Ishikawa (cell line): ENCODE measurements around the gene PCDH9.

Source experiments
- FOXM1 ChIP-seq: IDR thresholded peaks from 2 replicates; pipeline ENCODE4 v1.6.1; 2012; ENCODE audit warnings: low read depth, borderline replicate concordance
- NFIC ChIP-seq: IDR thresholded peaks from 2 replicates; pipeline ENCODE4 v1.6.1; 2012
- ZBTB7A ChIP-seq: IDR thresholded peaks from 2 replicates; pipeline ENCODE4 v1.6.1; 2012; ENCODE audit warnings: low read depth
- TF ChIP-seq, protein P1 (sequence below): IDR thresholded peaks from 2 replicates; pipeline ENCODE4 v1.6.1; 2012
- TF ChIP-seq, protein P2 (sequence below): IDR thresholded peaks from 2 replicates; pipeline ENCODE4 v1.6.1; 2012; ENCODE audit warnings: low read depth, mild to moderate bottlenecking

DNA sequence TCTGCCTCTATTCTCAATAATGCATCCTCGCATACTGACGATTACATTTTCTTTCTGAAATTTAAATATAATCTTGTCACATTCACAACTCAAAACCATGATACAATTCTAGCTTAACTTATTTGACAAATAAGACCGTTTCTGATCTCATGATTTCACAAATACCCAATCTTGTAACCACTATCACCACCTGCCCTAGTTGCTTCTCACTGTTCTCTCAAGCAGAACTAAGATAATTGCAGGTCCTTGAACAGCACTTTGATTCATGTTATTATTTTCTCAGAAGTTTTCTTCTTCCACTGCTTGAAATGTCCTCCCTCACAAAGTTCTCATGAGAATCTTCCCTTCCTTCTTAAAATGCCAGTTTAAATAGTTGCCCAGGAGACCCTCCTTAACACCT, 211.4 kb downstream of the PCDH9 start:
- no peak for TF ChIP-seq NFIC
- TF ChIP-seq FOXM1, result no peak
- TF ChIP-seq, protein P1, sequence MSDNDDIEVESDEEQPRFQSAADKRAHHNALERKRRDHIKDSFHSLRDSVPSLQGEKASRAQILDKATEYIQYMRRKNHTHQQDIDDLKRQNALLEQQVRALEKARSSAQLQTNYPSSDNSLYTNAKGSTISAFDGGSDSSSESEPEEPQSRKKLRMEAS, result no peak
- TF ChIP-seq, protein P2, sequence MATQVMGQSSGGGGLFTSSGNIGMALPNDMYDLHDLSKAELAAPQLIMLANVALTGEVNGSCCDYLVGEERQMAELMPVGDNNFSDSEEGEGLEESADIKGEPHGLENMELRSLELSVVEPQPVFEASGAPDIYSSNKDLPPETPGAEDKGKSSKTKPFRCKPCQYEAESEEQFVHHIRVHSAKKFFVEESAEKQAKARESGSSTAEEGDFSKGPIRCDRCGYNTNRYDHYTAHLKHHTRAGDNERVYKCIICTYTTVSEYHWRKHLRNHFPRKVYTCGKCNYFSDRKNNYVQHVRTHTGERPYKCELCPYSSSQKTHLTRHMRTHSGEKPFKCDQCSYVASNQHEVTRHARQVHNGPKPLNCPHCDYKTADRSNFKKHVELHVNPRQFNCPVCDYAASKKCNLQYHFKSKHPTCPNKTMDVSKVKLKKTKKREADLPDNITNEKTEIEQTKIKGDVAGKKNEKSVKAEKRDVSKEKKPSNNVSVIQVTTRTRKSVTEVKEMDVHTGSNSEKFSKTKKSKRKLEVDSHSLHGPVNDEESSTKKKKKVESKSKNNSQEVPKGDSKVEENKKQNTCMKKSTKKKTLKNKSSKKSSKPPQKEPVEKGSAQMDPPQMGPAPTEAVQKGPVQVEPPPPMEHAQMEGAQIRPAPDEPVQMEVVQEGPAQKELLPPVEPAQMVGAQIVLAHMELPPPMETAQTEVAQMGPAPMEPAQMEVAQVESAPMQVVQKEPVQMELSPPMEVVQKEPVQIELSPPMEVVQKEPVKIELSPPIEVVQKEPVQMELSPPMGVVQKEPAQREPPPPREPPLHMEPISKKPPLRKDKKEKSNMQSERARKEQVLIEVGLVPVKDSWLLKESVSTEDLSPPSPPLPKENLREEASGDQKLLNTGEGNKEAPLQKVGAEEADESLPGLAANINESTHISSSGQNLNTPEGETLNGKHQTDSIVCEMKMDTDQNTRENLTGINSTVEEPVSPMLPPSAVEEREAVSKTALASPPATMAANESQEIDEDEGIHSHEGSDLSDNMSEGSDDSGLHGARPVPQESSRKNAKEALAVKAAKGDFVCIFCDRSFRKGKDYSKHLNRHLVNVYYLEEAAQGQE, result no peak
- no peak for TF ChIP-seq ZBTB7A
